GM21423 (cell line): ENCODE data around the gene GTF2IRD1.
"Not testable (repeated sequence)": the region's sequence is repeated elsewhere in the genome, so short reads cannot be mapped to it uniquely, and the experiment has no call there.

ENCODE experiments used
- ATAC-seq: cut with Tn5 transposase; IDR thresholded peaks from one replicate; pipeline ENCODE4 v1.9.1; 2021; ENCODE audit warnings: mild to moderate bottlenecking, moderate library complexity; ENCODE audit not compliant: unreplicated experiment

The GTF2IRD1 gene

DNA sequence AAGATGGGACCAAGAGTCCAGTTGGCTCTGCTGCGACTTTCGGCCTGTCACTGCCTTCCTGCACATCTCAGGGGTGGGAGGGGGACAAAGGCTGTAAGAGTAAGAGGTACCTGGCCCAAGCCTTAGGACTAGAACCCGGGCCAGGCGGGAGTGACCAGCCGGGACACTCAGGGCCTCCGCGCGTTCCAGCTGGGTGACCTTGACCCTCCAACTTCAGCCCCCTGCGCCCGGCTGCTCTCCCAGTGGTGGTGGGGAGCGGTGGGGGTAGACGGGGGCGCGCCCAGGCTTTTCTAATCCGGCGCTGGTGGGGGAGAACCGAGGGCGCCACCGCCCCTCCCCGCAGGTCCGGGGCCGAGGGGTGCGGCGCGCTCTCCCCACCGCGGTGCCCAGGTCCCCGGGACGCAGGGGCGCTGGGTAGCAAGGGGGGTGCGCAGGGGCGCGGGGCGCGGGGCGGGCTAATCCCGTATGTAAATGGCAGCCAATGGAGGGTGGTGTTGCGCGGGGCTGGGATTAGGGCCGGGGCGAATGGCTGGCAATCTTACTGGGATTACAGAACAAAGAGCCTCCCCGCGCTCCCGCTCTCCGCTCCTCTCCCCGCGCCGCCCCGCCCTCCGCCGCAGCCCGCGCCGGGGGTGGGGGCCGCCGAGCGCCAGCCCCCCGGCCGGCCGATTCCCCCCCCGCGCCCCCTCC is at the start of gene GTF2IRD1:
TSS of gene GTF2IRD1 (plus strand) at position 585 of the 690 bp plus-strand sequence. CDS start 54,175 bp downstream, outside the sequence.
- ATAC-seq, result no peak

GRCh38 chr7:74404388-74404700 is 49.4 kb upstream of the GTF2IRD1 start:
- ATAC-seq, result no peak

DNA sequence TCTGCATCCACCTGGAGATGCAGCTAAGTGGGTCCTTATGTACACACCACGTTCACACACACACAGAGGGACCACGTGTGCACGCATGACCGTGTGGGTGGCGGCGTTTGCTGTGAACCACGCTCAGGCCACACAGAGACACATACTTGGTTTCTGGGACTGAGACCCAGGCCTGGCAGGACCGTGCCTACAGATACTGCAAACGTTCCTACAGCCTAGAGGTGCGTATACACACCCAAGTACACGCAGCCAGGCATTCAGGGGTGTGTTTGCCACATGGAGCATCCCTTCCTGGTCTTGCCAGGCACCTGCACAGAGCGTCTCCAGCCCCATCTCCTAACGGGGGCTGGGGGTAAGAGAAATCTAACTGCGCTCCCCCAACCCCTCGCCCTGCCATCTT is 49.0 kb upstream of the GTF2IRD1 start:
- no peak for ATAC-seq

- ATAC-seq, result no peak
Measured at GRCh38 chr7:74405191-74405898, 48.4 kb upstream of the GTF2IRD1 start.

- no peak for ATAC-seq
Measured at GRCh38 chr7:74405899-74406512, 47.7 kb upstream of the GTF2IRD1 start.

DNA sequence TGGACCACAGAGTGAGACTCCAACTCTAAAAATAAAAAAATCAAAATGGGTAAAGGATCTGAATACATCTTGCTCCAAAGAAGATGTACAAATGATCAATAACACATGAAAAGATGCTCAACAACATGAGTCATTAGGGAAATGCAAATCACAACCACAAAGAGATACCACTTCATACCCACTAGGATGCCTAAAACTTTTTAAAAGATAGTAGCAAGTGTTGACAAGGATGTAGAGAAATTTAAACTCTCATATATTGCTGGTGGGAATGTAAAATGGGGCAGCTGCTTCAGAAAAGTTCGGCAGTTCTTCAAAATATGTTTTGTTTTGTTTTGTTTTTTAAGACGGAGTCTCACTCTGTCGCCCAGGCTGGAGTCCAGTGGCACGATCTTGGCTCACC is 45.7 kb upstream of the GTF2IRD1 start:
- ATAC-seq, result no peak

DNA sequence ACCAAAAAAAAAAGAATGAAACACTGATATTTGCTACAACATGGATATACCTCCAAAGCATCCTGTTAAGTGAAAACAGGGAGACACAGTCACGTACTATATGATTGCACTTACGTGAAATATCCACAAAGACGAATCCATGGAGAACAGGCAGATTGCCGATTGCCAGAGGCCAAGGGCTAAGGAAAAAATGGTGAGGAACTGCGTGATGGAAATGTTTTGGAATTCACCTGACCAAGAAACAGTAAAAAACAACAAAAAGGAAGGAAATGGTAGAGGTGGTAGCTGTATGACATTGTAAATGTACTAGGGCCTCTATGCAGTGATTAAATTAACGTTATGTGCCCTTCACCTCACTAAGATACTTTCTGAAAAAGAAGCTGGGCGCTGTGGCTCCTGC is 44.1 kb upstream of the GTF2IRD1 start:
- ATAC-seq, result no peak

GRCh38 chr7:74410772-74411171 is 42.9 kb upstream of the GTF2IRD1 start:
- no peak for ATAC-seq

- ATAC-seq, result not testable (repeated sequence)
Measured at GRCh38 chr7:74411571-74411970, 42.1 kb upstream of the GTF2IRD1 start.

DNA sequence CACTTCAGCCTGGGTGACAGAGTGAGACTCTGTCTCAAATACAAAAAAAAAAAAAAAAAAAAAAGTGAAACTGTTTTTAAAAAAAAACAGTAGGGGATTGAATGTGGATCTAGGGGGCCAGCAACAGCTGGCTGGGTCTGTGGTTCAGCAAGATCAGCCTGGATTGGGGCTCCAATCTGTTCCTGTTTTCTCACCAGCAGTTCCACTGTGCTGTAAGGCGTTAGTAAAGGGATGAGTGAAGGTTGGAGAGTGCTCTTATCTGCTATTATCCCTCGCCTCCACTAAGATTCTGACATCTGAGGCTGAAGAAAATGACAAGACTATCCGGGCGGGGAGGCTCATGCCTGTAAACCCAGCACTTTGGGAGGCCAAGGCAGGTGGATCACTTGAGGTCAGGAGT is 41.6 kb upstream of the GTF2IRD1 start:
- ATAC-seq, result no peak

- ATAC-seq, result no peak
Measured at GRCh38 chr7:74412603-74413002, 41.1 kb upstream of the GTF2IRD1 start.

- not testable (repeated sequence) for ATAC-seq
Measured at GRCh38 chr7:74414595-74415333, 38.9 kb upstream of the GTF2IRD1 start.

GRCh38 chr7:74417419-74417971 is 36.2 kb upstream of the GTF2IRD1 start:
- no peak for ATAC-seq

DNA sequence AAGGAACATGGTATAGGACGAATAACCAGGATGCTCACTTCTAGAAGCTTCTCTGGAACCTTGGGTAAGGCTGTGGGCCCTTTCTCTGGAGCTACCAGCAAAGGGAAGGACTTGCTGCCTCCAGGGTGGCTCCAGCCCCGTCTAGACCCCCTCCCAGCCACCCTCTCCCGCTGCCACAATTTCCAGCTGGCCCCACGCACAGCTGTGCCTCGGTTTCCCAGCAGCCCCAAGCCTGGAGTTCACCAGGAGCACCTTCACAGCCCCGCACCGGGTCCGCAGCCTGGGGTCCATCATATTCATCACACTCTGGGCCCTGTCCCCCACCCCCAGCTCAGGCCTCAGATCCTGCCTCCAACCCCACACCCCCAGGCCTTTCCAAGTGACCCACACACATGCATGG is 35.6 kb upstream of the GTF2IRD1 start:
- no peak for ATAC-seq

DNA sequence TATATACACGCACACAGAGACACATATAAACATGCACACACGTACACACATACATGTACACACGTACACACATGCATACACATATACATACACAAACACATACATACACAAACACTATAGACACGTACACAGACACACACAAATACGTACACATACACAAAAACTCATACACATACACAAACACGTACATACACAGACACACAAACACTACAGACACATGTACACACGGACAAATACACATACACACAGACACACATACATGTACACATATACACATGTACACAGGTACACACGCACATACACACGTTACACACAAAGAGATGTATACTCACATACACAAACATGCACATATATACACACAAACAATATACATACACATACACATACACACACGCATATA is 35.2 kb upstream of the GTF2IRD1 start:
- no peak for ATAC-seq

DNA sequence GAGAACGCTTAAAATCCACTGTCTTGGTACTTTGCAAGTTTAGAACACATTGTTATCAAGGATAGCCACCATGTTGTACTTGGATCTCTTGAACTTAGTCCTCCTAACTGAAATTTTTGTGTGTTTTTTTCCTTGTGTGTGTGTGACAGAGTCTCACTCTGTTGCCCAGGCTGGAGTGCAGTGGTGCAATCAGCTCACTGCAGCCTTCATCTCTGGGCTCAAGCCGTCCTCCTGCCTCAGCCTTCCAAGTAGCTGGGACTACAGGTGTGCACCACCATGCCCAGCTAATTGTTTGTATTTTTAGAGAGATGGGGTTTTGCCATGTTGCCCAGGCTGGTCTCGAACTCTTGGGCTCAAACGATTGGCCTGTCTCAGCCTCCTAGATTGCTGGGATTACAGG is 34.5 kb upstream of the GTF2IRD1 start:
- ATAC-seq, result not testable (repeated sequence)

DNA sequence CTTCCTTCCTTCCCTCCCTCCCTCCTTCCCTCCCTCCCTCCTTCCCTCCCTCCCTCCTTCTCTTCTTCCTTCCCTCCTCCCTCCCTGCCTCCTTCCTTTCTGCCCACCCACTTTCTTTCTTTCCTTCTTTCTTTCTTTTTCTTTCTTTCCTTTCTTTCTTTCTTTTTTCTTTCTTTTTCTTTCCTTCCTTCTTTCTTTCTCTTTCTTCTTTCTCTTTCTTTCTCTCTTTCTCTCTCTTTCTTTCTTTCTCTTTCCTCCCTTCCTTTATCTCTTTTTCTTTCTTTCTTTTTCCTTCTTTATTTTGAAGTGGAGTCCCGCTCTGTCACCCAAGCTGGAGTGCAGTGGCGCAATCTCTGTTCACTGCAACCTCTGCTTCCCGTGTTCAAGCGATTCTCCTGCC is 33.7 kb upstream of the GTF2IRD1 start:
- ATAC-seq, result no peak

DNA sequence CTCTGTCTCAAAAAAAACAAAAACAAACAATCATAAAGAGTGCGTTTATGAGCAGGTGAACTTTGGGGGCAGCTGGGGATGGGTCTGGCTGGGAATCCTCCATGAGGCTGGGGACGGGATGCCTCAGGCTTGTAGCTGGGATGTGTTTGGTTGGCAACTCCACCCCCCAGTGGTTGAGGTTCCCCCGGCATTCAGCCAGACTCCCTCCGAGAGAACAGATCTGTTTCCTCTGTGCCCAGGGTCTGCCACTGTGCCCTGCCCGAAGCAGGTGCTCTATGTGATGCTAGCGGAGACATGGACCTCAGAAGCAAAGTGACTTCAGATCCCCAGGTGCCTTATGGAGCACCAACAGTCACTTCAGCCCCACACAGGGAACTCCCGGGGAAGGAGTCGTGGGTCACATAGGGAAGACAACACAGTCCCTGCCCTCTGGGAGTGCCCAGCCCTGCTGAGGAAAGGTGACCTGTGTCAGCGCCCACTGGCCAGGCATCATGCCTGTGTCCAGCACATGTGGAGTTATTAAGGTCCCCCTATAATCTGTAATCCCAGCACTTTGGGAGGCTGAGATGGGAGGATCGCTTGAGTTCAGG is 29.3 kb upstream of the GTF2IRD1 start:
- no peak for ATAC-seq

GRCh38 chr7:74428023-74428422 is 25.7 kb upstream of the GTF2IRD1 start:
- no peak for ATAC-seq

- no peak for ATAC-seq
Measured at GRCh38 chr7:74429153-74429747, 24.5 kb upstream of the GTF2IRD1 start.
